Esophagus (tissue), 2 donors: ENCODE measurements around the gene ZBED4. TPM values are rescaled to one million over a fixed set of nuclear protein-coding genes. Genes with fewer than 3 reads are reported as not detected.

Experiments
- H3K27ac ChIP-seq, 2 donors: one replicate each; pipeline ENCODE4 v1.5.1; 2013; ENCODE audit warnings: low read depth in 2 of 2, mild to moderate bottlenecking in 2 of 2, inconsistent platforms in 1 of 2, low read length in 1 of 2, moderate library complexity in 1 of 2
- H3K27me3 ChIP-seq, 2 donors: one replicate each; pipeline ENCODE4 v1.6.1; 2013; ENCODE audit warnings: low read length in 2 of 2, control low read depth in 1 of 2, mild to moderate bottlenecking in 1 of 2; ENCODE audit not compliant: insufficient read depth in 2 of 2, control insufficient read depth in 1 of 2
- H3K36me3 ChIP-seq, 2 donors: one replicate each; pipeline ENCODE4 v1.6.1; 2013; ENCODE audit warnings: low read length in 1 of 2; ENCODE audit not compliant: control insufficient read depth in 2 of 2, insufficient read depth in 2 of 2
- H3K4me1 ChIP-seq, 2 donors: one replicate each; pipeline ENCODE4 v1.6.1; 2013; ENCODE audit warnings: low read length in 1 of 2; ENCODE audit not compliant: control insufficient read depth in 2 of 2, insufficient read depth in 2 of 2
- H3K4me3 ChIP-seq, 2 donors: one replicate each; pipeline ENCODE4 v1.5.1; 2013; ENCODE audit warnings: low read length in 2 of 2, mild to moderate bottlenecking in 2 of 2, low read depth in 1 of 2, moderate library complexity in 1 of 2
- H3K9me3 ChIP-seq, 2 donors: one replicate each; pipeline ENCODE4 v1.6.1; 2013; ENCODE audit warnings: mild to moderate bottlenecking in 2 of 2, low read depth in 1 of 2, low read length in 1 of 2, moderate library complexity in 1 of 2; ENCODE audit not compliant: control insufficient read depth in 2 of 2, insufficient read depth in 1 of 2
- WGBS, 2 donors: extraction: QIAGEN DNeasy Blood & Tissue Kit; methylation state at CpG; one replicate each; pipeline ENCODE4 v1.1.7; 2013; 5-methylcytosine and 5-hydroxymethylcytosine counted together
- polyA plus RNA-seq, 2 donors: library from polyadenylated mRNA; stranded (reverse); fragments of 200-250 nt; gene quantifications; one replicate each; pipeline ENCODE4 v1.2.3, GENCODE V29; 2013
- donor health status: healthy with polysubstance abuse.
- donor health status: Bipolar disorder and iron deficiency.

The ZBED4 gene, protein sequence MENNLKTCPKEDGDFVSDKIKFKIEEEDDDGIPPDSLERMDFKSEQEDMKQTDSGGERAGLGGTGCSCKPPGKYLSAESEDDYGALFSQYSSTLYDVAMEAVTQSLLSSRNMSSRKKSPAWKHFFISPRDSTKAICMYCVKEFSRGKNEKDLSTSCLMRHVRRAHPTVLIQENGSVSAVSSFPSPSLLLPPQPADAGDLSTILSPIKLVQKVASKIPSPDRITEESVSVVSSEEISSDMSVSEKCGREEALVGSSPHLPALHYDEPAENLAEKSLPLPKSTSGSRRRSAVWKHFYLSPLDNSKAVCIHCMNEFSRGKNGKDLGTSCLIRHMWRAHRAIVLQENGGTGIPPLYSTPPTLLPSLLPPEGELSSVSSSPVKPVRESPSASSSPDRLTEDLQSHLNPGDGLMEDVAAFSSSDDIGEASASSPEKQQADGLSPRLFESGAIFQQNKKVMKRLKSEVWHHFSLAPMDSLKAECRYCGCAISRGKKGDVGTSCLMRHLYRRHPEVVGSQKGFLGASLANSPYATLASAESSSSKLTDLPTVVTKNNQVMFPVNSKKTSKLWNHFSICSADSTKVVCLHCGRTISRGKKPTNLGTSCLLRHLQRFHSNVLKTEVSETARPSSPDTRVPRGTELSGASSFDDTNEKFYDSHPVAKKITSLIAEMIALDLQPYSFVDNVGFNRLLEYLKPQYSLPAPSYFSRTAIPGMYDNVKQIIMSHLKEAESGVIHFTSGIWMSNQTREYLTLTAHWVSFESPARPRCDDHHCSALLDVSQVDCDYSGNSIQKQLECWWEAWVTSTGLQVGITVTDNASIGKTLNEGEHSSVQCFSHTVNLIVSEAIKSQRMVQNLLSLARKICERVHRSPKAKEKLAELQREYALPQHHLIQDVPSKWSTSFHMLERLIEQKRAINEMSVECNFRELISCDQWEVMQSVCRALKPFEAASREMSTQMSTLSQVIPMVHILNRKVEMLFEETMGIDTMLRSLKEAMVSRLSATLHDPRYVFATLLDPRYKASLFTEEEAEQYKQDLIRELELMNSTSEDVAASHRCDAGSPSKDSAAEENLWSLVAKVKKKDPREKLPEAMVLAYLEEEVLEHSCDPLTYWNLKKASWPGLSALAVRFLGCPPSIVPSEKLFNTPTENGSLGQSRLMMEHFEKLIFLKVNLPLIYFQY
- 1 to 10 TPM; 4.7 to 4.9 TPM for polyA plus RNA-seq

DNA sequence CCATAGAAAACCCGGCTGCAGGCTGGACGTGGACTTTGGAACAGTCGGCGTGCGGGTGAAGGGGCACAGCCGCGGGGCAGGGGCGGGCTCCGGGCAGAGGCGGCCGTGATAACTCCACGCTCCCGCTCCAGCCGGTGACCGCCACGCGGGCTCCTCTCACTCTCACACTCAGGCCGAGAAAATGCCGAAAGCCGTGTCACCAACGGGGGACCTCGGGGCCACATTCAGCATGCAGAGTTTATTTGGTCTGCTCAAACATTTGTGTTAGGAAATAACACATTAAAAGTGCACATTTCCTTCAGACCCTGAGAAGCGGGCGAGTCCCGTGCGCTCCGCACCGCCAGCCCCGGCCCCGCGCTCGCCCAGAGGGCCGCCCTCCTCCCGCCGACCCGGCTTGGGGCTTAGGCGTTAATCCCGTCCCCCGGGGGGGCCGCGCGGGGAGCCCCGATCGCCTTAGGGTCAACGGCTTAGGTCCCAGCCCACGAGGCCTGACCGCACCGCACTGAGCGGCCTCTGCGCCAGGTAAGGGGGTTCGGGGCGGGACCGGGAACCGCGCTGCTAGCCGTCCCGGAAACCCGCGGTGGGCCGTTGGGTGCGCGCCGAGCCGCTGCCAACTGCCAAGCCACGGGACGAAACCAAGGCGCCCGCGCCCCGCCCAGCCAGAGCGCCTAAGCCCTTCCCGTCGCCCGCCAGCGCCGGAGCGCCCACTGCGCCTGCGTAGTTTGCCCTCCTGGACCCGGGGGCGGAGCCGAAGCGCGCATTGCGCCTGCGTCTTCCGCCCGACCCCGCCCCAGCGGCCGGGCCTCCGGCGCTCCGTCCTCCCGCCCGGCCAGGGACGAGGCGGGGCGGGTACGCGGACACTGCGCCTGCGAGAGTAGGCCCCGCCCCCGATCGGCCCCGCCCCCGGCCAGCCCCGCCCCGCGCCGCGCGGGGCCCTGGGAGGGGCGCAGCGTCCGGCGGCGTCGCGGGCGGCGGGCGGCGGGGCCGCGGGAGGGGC lies at the start of gene ZBED4:
Gene ZBED4, plus strand, starts transcription at position 947 of the 997 bp plus-strand sequence. CDS start 29,819 bp downstream, outside the sequence.
- peaks cover 0 to 3% of the 10 kb centered on the region in 2 donors for H3K36me3 ChIP-seq
- H3K4me3 ChIP-seq = peak within 1 kb of the TSS; percentile 78 to 79
- peaks cover 7 to 18% of the 10 kb centered on the region in 2 donors for H3K4me1 ChIP-seq
- 1 to 2% methylated on average over 95 to 127 of the region's 127 CpGs for WGBS, 2 donors
- H3K27me3 ChIP-seq = peaks cover 0 to 8% of the 10 kb centered on the region in 2 donors
- H3K9me3 ChIP-seq = no peaks in the 10 kb centered on the region
- H3K27ac ChIP-seq = peak within 1 kb of the TSS; percentile 89 to 95

DNA sequence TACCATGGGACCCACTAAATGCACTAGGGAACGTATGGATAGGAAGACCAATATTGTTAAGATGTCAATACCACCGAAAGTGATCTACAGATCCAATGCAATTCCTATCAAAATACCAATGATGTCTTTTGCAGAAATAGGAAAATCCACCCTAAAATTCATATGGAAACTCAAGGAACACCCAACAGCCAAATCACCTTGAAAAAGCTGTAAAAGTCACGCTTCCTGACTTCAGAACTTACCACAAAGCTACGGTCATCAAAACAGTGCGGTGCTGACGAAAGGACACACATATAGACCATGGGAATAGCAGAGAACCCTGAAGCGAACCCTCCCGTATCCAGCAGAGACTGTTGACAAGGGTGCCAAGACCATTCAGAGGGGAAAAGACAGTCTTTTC lies 46.5 kb upstream of the ZBED4 start:
- Histone ChIP-seq H3K4me3 (no peak overlapping the region), H3K9me3 (no peaks in the 10 kb centered on the region), H3K27me3 (no peaks in the 10 kb centered on the region), H3K27ac (no peak overlapping the region), H3K4me1 (peaks cover 0 to 4% of the 10 kb centered on the region in 2 donors), H3K36me3 (peaks cover 5 to 16% of the 10 kb centered on the region in 2 donors)
- WGBS, 2 donors = 95 to 98% methylated on average over 8 of the region's 8 CpGs

DNA sequence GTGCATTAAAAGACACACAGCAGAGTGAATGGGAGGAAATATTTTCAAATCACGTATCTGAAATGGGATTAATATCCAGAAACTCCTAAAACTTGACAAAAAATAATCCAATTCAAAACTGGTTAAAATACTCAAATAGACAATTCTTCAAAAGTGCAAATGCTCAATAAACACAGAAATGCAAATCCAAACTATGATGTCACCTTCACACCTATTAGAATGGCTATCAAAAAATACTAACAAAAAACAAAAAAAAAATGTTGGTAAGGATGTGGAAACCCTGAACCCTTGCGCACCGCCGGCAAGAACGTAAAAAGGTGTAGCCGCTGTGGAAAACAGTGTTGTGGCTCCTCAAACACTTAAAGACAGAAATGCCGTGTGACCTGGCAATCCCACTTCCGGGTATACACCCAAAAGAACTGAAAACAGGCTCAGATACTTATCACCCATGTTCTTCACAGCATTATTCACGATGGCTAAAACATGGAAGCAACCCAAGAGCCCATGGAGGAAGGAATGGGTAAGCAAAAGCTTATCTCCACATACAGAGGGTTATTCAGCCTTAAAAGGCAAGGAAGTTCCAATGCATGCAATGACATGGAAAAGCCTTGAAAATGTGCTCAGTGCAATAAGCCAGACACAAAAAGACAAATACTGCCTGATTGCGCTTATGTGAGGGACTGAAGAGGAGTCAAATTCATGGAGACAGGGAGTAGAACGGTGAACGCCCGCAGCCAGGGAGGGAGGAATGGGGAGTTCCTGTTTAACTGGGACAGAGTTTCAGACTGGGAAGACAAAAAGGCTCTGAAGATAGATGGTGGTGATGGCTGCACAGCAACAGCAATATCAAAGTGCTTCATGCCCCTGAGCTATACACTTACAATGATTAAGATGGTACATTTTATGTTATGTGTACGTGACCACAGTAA lies 45.6 kb upstream of the ZBED4 start:
- Histone ChIP-seq H3K36me3 (peaks cover 5 to 15% of the 10 kb centered on the region in 2 donors), H3K9me3 (no peaks in the 10 kb centered on the region), H3K27me3 (no peaks in the 10 kb centered on the region), H3K4me1 (peaks cover 0 to 9% of the 10 kb centered on the region in 2 donors), H3K4me3 (no peak overlapping the region), H3K27ac (no peak overlapping the region)
- WGBS, 2 donors = 80 to 83% methylated on average over 14 of the region's 14 CpGs

DNA sequence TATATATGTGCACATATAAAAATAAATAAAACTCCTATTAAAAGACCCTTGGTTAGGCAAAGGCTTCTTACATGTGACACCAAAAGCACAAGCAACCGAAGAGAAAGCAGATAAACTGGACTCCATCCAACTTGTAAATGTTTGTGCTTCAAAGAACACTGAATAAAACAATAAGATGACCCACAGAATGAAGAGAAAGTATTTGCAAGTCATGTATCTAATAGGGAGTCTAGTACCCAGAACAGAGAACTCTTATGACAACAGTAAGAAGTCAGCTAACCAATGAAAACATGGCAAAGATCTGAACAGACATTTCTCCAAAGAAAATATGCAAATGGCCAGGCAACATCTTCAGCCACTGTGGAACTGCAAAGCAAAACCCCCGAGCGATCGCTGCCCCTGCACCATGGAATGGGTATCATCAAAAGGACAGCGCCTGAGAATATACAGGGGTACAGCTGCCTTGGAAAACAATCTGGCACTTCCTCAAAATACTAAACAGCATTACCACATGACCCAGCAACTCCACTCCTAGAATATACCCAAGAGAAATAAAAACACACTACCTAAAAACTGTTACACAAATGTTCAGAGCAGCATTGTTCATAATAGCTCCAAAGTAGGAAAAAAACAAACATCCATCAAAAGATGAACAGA lies 43.2 kb upstream of the ZBED4 start:
- Histone ChIP-seq H3K36me3 (peaks cover 5 to 7% of the 10 kb centered on the region in 2 donors), H3K4me1 (peaks cover 0 to 10% of the 10 kb centered on the region in 2 donors), H3K27me3 (no peaks in the 10 kb centered on the region), H3K4me3 (no peak overlapping the region), H3K27ac (no peak overlapping the region), H3K9me3 (no peaks in the 10 kb centered on the region)
- 75 to 83% methylated on average over 5 of the region's 5 CpGs for WGBS, 2 donors

DNA sequence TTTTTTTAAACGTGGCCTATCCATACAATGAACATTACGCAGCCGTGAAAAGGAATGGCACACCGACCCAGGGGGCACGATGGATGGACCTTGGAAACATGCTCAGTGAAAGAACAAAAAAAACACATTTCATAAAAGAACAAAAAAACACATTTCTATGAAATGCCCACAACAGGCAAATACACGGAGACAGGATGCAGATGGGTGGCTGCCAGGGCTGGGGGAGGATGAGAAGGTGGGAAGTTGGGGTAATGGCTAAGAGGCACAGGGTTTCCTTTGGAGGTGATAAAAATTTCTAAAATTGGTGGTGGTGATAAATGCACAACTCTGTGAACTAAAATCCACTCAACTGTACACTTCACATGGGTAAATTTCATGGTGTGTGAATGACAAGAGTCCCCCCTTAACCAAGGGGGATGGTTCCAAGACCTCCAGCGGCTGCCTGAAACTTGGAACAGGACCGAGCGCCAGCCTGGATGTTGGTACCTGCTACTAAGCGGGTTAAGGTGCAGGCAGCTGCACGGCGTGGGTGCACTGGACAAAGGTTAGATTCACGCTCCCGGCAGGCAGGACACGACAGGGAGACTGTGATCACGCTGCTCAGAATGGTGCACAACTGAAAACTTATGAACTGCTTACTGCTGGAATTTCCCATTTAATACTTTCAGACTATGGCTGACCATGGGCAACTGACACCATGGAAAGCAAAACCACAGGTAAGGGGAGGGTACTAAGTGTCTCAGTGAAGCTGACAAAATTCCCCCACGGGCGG lies 42.4 kb upstream of the ZBED4 start:
- no peak overlapping the region for H3K27ac ChIP-seq
- 81 to 85% methylated on average over 18 of the region's 18 CpGs for WGBS, 2 donors
- H3K4me1 ChIP-seq = peaks cover 4 to 14% of the 10 kb centered on the region in 2 donors
- H3K27me3 ChIP-seq = no peaks in the 10 kb centered on the region
- no peaks in the 10 kb centered on the region for H3K9me3 ChIP-seq
- H3K36me3 ChIP-seq = peaks cover 5 to 12% of the 10 kb centered on the region in 2 donors
- H3K4me3 ChIP-seq = no peak overlapping the region

DNA sequence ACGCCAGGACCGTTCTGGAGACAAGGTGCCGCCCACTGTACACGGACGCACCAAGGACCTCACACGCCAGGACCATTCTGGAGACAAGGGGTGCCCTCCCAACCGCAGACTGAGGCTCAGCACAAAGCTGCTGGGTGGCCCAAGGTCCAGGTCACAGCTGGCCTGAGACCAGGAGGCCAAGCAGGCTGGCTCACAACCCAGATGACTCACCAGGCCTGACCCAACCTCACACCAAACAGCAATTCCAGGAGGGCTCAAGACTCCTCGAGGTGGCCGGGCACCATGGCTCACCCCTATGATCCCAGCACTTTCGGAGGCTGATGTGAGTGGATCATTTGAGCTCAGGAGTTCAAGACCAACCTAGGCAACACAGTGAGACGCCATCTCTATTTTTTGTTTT lies 40.8 kb upstream of the ZBED4 start:
- Histone ChIP-seq H3K4me1 (peaks cover 4 to 14% of the 10 kb centered on the region in 2 donors), H3K9me3 (no peaks in the 10 kb centered on the region), H3K4me3 (no peak overlapping the region), H3K36me3 (peaks cover 5 to 22% of the 10 kb centered on the region in 2 donors), H3K27ac (no peak overlapping the region), H3K27me3 (no peaks in the 10 kb centered on the region)
- WGBS, 2 donors = 86 to 91% methylated on average over 11 of the region's 11 CpGs

DNA sequence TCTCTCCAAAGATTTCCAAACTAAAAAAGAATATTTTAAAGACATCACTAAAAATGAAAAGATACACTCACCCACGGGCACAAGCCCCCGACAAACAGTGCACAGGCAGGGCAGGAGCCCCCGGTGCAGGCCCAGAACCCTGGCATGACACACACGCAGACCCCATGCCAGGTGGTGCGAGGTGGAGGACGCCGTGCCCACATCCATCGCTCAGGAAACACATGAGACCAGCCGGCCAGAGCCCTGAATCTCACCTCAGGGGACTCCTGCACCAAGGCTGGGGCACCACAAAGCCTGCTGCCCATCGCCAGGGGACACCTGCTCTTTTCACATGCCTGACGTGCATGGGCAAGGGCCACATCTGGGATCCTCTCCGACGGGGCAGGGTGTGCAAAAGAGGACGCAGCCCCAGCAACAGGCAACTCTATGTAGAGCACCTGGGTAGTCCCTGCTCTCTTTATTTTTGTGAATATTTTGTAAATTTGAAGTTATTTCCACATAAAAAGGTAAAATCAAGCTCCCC lies 39.4 kb upstream of the ZBED4 start:
- Histone ChIP-seq H3K4me1 (peaks cover 4 to 14% of the 10 kb centered on the region in 2 donors), H3K36me3 (peaks cover 5 to 27% of the 10 kb centered on the region in 2 donors), H3K27ac (no peak overlapping the region), H3K4me3 (no peak overlapping the region), H3K27me3 (no peaks in the 10 kb centered on the region), H3K9me3 (no peaks in the 10 kb centered on the region)
- WGBS, 2 donors = 84 to 92% methylated on average over 14 of the region's 14 CpGs
